Measurements from ENCODE around the gene SEC14L3.

- TF ChIP-seq CTCF (tag by site-specific recombination; IDR thresholded peaks at IDR 0.05) = no peak
- TF ChIP-seq KLF16 (tag by site-specific recombination; IDR thresholded peaks at IDR 0.05) = no peak
- no peak for TF ChIP-seq ZNF837 (tag by site-specific recombination; IDR thresholded peaks at IDR 0.05)
- TF ChIP-seq ZBTB11 (tag by site-specific recombination; conservative IDR thresholded peaks at IDR 0.05; ENCODE audit: low read depth) = no peak
- no peak for TF ChIP-seq KLF10 (tag by site-specific recombination; IDR thresholded peaks at IDR 0.05)
- TF ChIP-seq ZNF654 (tag by site-specific recombination; IDR thresholded peaks at IDR 0.05; ENCODE audit: low read depth) = no peak
- no peak for TF ChIP-seq ZBTB8A (tag by site-specific recombination; IDR thresholded peaks at IDR 0.05)
- TF ChIP-seq ZXDB (tag by site-specific recombination; IDR thresholded peaks at IDR 0.05) = no peak
- no peak for TF ChIP-seq ZNF514 (tag by site-specific recombination; IDR thresholded peaks at IDR 0.05)
- TF ChIP-seq ZNF747 (tag by site-specific recombination; IDR thresholded peaks at IDR 0.05) = no peak
These were observed 19.0 kb downstream of the SEC14L3 start for GRCh38 chr22:30452861-30453260.
